Astrocyte of the spinal cord (primary cell): ENCODE data around the gene SNTB2.

Experiments used
- DNase-seq: peaks from one replicate; pipeline ENCODE4 v3.0.0; 2011; ENCODE audit warnings: low read depth, low spot score
- H3K4me3 ChIP-seq: 2 replicates; pipeline ENCODE4 v1.5.1; 2011; ENCODE audit warnings: low read depth, mild to moderate bottlenecking, low read length, moderate library complexity
- in situ Hi-C: cut with HindIII; loops from 2 replicates; pipeline ENCODE4 v1.10.0; 2017; ENCODE audit warnings: low sequenced_read_pairs
- TF ChIP-seq, protein P1 (sequence below): IDR thresholded peaks from 2 replicates; pipeline ENCODE4 v1.5.1; 2012; ENCODE audit warnings: low read depth, mild to moderate bottlenecking, low read length, inconsistent platforms

Gene SNTB2

DNA sequence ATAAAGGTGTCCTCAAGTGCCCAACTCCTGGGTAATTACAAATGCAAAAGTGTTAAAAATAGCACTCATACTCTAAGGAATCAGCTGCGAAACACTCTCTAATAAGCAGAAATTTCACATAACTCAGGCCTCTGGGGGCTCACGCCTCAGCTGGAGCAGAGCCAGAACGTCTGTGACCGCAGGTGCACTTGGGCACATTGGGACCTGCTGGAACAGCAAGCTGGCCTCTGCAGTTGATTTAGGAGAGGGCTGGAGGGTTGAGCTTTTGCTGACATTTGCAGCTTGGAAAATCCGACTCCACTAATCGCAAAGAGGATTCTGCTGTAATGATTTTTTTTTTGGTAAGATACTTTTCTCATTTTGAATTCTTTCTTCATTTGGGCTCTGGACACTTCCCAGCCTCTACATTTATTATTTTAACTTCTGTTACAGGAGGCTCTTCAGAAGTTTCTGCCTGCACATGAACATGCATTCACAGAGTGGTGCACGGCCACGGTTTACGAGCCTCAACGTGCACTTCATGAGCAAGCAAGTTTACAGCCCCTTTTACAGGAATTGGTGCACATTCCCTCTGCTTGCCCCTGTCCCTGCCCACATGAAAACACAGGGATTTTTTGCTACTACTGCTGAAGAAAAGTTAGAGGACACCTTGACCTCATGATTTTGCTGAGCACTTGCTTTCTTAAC, 4.1 kb upstream of the SNTB2 start:
- no peak for DNase-seq
- TF ChIP-seq, protein P1, sequence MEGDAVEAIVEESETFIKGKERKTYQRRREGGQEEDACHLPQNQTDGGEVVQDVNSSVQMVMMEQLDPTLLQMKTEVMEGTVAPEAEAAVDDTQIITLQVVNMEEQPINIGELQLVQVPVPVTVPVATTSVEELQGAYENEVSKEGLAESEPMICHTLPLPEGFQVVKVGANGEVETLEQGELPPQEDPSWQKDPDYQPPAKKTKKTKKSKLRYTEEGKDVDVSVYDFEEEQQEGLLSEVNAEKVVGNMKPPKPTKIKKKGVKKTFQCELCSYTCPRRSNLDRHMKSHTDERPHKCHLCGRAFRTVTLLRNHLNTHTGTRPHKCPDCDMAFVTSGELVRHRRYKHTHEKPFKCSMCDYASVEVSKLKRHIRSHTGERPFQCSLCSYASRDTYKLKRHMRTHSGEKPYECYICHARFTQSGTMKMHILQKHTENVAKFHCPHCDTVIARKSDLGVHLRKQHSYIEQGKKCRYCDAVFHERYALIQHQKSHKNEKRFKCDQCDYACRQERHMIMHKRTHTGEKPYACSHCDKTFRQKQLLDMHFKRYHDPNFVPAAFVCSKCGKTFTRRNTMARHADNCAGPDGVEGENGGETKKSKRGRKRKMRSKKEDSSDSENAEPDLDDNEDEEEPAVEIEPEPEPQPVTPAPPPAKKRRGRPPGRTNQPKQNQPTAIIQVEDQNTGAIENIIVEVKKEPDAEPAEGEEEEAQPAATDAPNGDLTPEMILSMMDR, result no peak
- no peak overlapping the region for H3K4me3 ChIP-seq
- in situ Hi-C loops, result no loop called here

DNA sequence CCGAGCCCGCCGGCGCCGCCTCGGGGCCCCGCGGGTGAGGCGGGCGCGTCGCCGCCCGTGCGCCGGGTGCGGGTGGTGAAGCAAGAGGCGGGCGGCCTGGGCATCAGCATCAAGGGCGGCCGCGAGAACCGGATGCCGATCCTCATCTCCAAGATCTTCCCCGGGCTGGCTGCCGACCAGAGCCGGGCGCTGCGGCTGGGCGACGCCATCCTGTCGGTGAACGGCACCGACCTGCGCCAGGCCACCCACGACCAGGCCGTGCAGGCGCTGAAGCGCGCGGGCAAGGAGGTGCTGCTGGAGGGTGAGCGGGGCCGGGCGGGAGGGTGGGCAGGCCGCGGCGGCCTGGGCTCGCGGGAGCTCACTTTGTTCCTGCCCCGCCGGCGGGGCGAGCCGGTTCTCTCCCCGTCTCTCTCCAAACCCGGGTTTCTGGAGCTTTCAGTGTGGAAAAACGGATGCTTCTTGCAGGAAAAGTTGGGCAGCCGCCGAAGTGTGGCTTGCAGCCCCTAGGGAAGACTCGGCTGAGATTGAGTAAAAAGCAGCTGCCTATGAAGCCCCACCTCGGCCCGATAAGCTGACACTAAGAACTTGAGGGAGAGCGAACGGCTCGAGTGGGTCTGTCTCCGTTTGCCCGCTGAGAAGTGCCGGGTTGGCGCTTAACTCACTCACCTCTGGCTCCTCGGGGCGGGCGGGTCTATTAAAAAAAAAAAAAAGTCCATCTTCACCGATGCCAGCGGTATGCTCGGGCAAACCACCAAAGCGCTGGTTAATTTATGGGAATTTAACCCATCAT, 677 bp downstream of the SNTB2 start:
- TF ChIP-seq, protein P1, result no peak
- in situ Hi-C loops, result no loop called here
- H3K4me3 ChIP-seq, result peak overlapping the region; percentile 77
- DNase-seq, result peak; percentile 55

DNA sequence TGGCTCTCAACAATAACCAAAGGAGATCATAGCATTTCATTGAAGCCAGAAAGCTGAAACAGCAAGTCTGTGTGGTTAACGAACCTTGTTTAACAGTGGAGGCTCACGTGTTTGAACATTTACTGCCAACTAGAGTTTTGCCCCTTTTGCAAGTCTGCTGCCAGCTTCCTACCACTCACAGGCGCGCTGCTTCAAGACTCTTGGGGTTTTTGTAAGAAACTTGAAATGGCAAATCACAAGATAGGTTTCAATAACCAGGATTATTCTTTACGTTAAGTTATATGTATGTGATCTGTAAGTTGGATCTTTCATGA, 1.2 kb downstream of the SNTB2 start:
- TF ChIP-seq, protein P1, result no peak
- no peak for DNase-seq
- in situ Hi-C loops, result no loop called here
- H3K4me3 ChIP-seq, result peak overlapping the region; percentile 77

DNA sequence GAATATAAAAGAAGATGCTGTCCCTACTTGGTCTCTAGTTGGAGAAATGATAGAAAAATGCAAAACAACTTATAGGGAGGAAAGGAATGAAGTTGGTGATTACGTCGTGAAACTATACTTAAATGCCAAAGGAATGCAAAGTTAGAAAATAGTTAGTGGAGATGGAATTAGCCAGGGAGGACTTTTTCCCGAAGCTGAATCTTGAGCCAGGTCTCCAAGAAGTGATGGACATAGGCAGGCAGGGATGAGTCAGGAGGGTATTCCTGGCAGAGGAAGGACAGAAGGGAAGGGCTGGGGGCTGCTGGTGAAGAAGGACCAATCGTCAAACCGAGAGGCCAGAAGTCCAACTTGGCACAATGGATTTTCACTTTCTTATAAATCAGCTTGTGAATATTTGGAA, 1.8 kb downstream of the SNTB2 start:
- H3K4me3 ChIP-seq, result peak overlapping the region; percentile 77
- in situ Hi-C loops, result no loop called here
- TF ChIP-seq, protein P1, result no peak
- no peak for DNase-seq

DNA sequence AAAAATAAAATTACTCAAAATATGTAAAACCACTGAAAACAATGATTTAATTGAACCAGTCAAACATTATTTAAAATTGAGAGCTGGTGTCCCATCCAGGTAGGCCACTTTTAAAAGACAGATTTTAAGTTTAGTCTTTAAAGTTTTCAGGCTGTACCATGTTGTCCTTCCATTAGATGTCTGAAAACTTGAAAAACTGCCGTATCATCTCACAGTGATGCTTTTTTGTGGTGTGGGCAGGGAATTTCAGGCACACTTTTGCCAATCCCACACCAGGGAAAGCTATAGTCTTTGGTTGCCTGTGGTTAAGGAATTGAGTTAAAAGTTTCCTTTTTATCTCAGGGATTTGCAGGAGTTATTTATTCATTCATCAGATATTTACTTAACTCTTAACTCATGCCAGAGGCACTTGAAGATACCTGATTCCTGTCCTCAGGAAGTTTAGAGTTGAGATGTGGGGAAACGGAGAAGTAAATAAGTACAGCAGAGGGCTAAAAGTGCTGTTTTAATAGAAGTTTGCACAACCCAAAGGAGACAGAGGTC, 3.2 kb downstream of the SNTB2 start:
- in situ Hi-C loops, result no loop called here
- H3K4me3 ChIP-seq, result no peak overlapping the region
- no peak for DNase-seq
- TF ChIP-seq, protein P1, result no peak

DNA sequence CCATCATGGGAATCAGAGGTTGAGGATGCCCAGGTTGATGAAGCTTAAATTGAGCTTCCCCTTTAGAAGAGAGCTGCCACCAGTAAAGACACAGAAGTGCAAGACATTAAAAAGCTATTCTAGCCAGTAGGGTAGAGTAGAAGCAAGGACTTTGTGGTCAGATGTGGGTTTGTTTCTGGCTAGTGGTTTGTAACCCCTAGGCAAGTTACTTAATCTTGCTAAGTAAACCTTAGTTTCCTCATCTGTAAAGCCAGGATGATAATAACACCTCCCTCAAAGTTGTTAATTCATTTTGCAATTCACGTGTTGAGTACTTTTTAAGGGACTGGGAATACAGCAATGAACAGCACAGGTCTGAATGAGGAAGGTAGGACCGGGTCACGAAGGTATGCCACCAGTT, 3.6 kb downstream of the SNTB2 start:
- DNase-seq, result no peak
- in situ Hi-C loops, result no loop called here

More for the DNA sequence above, 3.6 kb downstream of the SNTB2 start:
- H3K4me3 ChIP-seq, result no peak overlapping the region
- TF ChIP-seq, protein P1, result no peak
